Spinal cord (tissue), 10 donors: ENCODE results near the gene PTPN14. TPM values are rescaled to one million over a fixed set of nuclear protein-coding genes. Genes with fewer than 3 reads are reported as not detected.

Experiments used
- DNase-seq, 6 donors: peaks; one replicate each; pipeline versions ENCODE4 v3.0.0 to v3.0.0-alpha.2; 2013 to 2015; ENCODE audit warnings: low spot score in 6 of 6, low read depth in 4 of 6
- H3K27ac ChIP-seq: one replicate; pipeline ENCODE4 v1.5.1; 2013; ENCODE audit warnings: low read depth, low read length, control low read depth
- H3K27me3 ChIP-seq: one replicate; pipeline ENCODE4 v1.6.1; 2013; ENCODE audit warnings: low read length; ENCODE audit not compliant: control insufficient read depth, insufficient read depth
- H3K36me3 ChIP-seq: one replicate; pipeline ENCODE4 v1.6.1; 2013; ENCODE audit warnings: low read length; ENCODE audit not compliant: control insufficient read depth, insufficient read depth
- H3K4me1 ChIP-seq: one replicate; pipeline ENCODE4 v1.6.1; 2013; ENCODE audit warnings: low read length; ENCODE audit not compliant: control insufficient read depth, insufficient read depth
- H3K4me3 ChIP-seq: one replicate; pipeline ENCODE4 v1.5.1; 2013; ENCODE audit warnings: low read depth, low read length, control low read depth
- H3K9me3 ChIP-seq: one replicate; pipeline ENCODE4 v1.6.1; 2013; ENCODE audit warnings: low read length; ENCODE audit not compliant: control insufficient read depth, insufficient read depth
- WGBS: methylation state at CpG from one replicate; pipeline ENCODE4 v1.1.5; 2013; ENCODE audit warnings: missing lambda C conversion rate; ENCODE audit not compliant: insufficient coverage; 5-methylcytosine and 5-hydroxymethylcytosine counted together
- polyA plus RNA-seq, 2 donors: library from polyadenylated mRNA; unstranded; fragments of 120-200 nt; gene quantifications; one replicate each; pipeline ENCODE4 v1.2.1, GENCODE V29; 2013; ENCODE audit not compliant: insufficient read length in 2 of 2
- total RNA-seq, 2 donors: library from RNA; depleted of rRNA in 1 of 2; stranded (reverse); fragments of 120-200 nt in 1 of 2; fragments of >200 nt in 1 of 2; gene quantifications; one replicate each; pipeline versions ENCODE4 v1.2.3 to v1.2.4, GENCODE V29; 2013 to 2014
- donor health status: healthy.

The PTPN14 gene
- total and polyA plus RNA-seq, 4 donors = 9.0 to 18.3 (median 13.3) TPM

DNA sequence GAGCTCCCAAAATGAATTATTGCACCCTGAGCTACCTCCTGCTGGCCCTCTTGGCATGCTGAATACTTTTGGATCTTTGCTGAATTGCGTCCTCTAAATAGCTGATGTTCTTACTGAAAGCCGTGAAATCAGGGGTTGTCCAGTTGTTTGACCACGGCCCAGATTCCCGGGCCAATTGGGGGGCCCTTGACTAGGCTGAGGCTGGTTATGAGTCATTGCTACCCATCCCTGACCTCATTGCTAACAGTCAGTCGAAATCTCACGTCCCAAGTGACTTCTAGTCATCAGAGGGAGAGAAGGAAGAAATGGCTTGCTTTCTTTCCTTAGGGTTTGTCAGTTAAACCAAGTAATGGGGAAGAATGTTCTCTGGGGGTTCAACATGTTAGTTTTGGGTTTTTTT lies 233.0 kb downstream of the PTPN14 start:
- Histone ChIP-seq H3K36me3 (peaks cover 2% of the 10 kb centered on the region), H3K9me3 (no peaks in the 10 kb centered on the region), H3K27ac (no peak overlapping the region), H3K4me3 (no peak overlapping the region), H3K4me1 (peaks cover 4% of the 10 kb centered on the region), H3K27me3 (no peaks in the 10 kb centered on the region)
- no peak for DNase-seq
- WGBS = 26% methylated on average over 6 of the region's 6 CpGs

DNA sequence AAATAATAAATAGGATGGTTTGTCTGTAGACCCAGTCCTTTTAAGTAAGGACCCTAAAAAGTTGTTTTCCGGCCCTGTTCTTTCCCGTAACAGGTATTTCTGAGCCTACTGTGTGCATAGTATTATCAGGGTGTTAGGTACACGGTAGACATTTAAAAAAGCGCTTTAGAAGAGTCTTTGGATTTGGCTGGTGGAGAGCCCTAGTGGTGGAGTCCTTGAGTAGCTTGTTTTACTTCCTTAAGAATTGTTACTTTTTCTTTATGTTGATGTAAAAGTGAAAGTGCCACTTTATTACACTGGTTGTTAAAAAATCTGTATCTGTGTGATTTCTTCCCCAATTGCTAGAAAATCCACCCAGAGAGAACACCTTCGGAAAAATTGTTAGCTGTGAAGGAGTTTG lies 233.7 kb downstream of the PTPN14 start:
- Histone ChIP-seq H3K36me3 (peaks cover 2% of the 10 kb centered on the region), H3K27me3 (no peaks in the 10 kb centered on the region), H3K9me3 (no peaks in the 10 kb centered on the region), H3K27ac (no peak overlapping the region), H3K4me3 (peak overlapping the region; percentile 28), H3K4me1 (peaks cover 4% of the 10 kb centered on the region)
- WGBS = 50% methylated on average over 2 of the region's 5 CpGs
- no peak for DNase-seq

DNA sequence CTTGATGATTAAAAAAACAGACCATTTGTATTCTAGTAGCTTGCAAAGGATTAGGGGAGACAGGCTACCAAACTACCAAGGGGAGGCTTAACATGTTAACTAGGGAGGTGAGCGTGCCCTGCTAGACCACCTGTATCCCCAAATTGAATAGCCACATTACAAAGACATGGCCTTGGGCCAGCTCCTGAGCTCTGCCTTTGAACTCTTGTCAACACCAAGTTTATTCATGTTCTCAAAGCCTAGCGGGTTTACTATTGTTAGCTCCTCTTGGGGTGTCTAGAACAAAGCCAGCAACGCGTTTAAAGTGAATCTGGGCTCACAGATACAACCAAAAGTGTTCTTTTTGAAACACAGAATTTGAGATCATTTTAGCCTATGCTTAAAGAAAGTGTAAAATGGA lies 234.1 kb downstream of the PTPN14 start:
- 21% methylated on average over 3 of the region's 4 CpGs for whole genome bisulfite sequencing

DNA sequence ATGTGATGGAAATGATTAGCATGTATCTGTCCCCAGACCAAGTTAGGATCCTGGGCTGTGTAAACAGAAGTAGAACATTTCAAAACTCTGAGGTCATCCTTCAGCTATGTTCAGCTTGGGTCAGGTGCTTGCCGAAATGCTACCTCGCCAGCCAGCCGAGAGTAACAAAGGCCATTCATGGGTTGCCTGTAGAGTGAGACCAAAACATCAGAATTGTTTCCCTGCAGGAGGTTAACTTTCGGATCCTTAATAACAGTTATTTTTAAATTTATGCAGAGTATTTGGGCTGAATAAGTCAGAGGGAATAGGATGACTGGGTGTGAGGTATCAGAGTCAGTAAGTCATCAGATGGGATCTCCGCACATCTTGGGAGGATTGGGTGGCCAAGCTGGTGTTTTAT lies 234.8 kb downstream of the PTPN14 start:
- no peaks in the 10 kb centered on the region for H3K27me3 ChIP-seq
- H3K27ac ChIP-seq = no peak overlapping the region
- peaks cover 2% of the 10 kb centered on the region for H3K36me3 ChIP-seq
- no peaks in the 10 kb centered on the region for H3K9me3 ChIP-seq
- DNase-seq = no peak
- 90% methylated on average over 5 of the region's 5 CpGs for whole genome bisulfite sequencing
- H3K4me3 ChIP-seq = no peak overlapping the region
- H3K4me1 ChIP-seq = peaks cover 4% of the 10 kb centered on the region

More for the DNA sequence above, 234.1 kb downstream of the PTPN14 start:
- Histone ChIP-seq H3K4me1 (peaks cover 4% of the 10 kb centered on the region), H3K4me3 (no peak overlapping the region), H3K9me3 (no peaks in the 10 kb centered on the region), H3K27me3 (no peaks in the 10 kb centered on the region), H3K36me3 (peaks cover 2% of the 10 kb centered on the region), H3K27ac (no peak overlapping the region)
- no peak for DNase-seq

DNA sequence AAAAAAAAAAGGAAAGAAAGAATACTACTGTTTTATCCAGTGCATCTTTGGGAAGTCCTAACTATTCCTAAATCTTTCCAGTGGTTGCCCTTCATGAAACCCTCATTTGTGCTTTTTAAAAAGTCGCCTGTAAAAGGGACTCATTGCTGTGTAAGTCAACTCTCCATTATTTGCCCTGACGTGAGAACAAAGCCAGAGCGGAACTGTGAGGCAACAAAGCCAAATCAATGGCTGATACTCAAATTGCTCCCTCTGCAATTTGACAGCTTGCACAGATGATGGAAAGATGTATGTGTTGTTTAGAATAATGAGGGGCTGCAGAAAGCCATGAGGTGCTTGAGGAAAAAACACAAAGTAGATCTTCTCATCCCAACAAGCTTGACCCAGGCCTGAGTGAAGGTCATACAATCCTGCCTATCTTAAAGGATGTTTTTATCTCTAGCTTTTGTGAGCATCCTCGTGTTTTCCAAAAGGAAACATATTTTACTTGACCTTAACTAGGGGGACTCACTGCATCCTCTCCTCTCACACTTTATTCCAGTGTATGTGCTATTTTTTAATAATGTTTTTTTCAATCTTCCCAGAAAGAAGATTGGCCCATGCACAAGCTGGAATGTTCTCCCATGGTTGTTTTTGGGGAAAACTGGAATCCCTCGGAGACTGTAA lies 237.1 kb downstream of the PTPN14 start:
- no peak overlapping the region for H3K27ac ChIP-seq

DNA sequence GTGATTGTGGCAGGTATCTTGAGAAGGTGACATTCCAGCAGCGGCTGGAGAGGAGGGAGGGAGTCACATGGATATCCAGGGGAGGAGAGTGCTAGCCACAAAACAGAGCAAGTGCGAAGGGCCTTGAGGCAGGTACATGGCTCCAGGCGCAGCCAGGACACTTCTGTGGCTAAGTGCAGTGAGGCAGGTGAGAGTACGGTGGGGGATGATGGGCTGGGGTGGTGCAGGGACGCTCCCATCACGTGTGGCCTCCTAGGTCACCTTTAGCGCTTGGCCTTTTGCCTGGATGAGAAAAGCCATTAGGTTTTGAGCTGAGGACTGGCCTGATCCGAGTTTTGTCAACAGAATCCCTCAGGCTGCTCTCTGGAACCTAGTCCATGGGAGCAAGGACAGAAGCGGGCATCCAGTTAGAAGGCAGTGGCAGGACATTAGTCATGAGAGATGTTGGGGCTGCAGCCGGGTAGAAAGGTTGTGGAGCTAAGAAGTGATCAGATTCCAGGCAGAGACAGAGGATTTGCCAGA lies 238.8 kb downstream of the PTPN14 start:
- DNase-seq = no peak
- Histone ChIP-seq H3K36me3 (no peaks in the 10 kb centered on the region), H3K9me3 (no peaks in the 10 kb centered on the region), H3K4me1 (no peaks in the 10 kb centered on the region), H3K27me3 (no peaks in the 10 kb centered on the region), H3K27ac (no peak overlapping the region), H3K4me3 (no peak overlapping the region)
- WGBS = 85% methylated on average over 10 of the region's 10 CpGs

More for the DNA sequence above, 237.1 kb downstream of the PTPN14 start:
- 34% methylated on average over 4 of the region's 5 CpGs for WGBS
- no peaks in the 10 kb centered on the region for H3K27me3 ChIP-seq
- H3K9me3 ChIP-seq = no peaks in the 10 kb centered on the region
- DNase-seq = no peak
- no peak overlapping the region for H3K4me3 ChIP-seq
- H3K4me1 ChIP-seq = peaks cover 4% of the 10 kb centered on the region
- peaks cover 2% of the 10 kb centered on the region for H3K36me3 ChIP-seq

DNA sequence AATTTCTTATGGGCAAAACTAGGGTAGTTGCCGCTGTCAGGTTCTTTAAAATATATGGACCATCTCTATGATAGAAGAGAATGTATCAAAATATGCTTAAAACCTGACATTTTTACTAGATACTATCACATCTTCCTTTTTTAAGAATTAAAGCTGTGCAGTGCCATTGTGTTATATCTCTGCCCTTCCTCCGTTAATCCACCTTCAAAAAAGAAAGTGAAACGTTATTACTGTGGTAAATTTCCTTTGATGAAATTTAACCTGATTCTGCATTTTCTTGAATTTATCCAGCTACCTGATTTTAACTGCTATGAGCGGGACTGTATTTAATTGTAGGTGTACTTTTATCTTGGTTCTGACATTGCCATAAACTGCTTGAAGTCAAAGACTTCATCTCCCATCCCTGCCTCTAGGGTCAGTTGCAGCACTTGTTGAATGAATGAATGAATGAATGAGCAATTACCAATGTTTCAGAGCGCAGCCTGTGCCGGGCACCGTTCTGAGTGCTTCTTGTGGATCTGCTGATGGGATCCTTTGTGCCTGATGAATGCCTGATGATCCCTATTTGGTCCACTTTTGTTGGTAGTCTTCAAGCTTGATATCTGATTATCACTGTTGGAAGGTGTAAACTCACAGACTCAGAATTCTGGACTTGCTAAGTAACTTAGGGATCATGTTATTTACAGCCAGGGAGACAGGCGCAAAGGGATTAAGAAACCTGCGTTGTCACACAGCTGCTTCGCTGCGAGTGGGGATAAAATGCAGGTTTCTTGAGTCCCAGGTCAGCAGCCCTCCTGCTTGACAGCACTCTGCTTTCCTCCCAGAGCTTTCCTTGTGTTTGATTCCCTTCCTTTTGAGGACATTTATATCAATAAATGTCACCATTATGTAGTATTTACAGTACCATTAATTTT lies 240.4 kb downstream of the PTPN14 start:
- no peak for DNase-seq
- H3K9me3 ChIP-seq = no peaks in the 10 kb centered on the region
- no peaks in the 10 kb centered on the region for H3K36me3 ChIP-seq
- no peaks in the 10 kb centered on the region for H3K4me1 ChIP-seq
- no peaks in the 10 kb centered on the region for H3K27me3 ChIP-seq
- H3K27ac ChIP-seq = no peak overlapping the region
- 65% methylated on average over 5 of the region's 11 CpGs for WGBS
- H3K4me3 ChIP-seq = no peak overlapping the region

DNA sequence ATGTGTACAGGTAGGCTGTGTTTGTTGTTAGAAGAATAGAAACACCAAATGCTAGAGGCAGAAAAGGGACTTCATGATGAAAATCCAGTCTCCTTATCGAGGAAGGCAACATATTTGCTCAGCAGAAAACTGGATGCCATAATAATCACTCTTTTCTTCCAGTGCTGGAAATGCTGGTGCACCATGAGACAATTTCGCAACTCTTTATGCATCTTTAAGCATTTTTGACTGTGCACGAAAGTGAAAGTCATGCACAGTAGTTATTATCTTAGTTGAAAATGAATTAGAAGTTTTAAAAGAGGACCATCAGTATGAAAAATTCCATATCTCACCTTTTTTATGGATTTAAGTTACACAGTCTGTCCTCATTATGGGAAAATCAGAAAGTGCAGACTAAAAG lies 241.4 kb downstream of the PTPN14 start:
- Histone ChIP-seq H3K9me3 (no peaks in the 10 kb centered on the region), H3K27ac (no peak overlapping the region), H3K27me3 (no peaks in the 10 kb centered on the region), H3K36me3 (no peaks in the 10 kb centered on the region), H3K4me3 (no peak overlapping the region), H3K4me1 (no peaks in the 10 kb centered on the region)
- no peak for DNase-seq
- 40% methylated on average over 1 of the region's 3 CpGs for WGBS

DNA sequence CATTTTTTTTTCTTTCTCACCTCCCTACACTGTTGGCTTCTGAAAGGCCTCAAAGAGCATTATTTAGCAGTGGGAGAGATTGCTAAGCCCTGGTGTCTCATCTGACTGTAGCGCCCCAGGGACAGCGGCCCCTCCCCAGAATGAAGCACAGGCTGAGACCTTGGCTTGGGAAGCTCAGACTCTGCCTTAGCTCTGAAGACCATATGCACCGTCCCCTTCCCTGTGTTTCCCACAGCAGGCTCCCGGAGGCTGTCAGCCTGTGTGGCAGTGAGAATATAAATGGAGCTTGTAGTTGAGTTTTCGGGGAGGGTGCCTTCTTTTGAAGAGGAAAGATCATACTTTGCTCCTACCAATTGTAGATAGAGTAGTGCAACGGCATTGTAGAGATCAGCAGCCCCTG lies 245.1 kb downstream of the PTPN14 start:
- 65% methylated on average over 4 of the region's 6 CpGs for WGBS
- DNase-seq = no peak
- no peaks in the 10 kb centered on the region for H3K36me3 ChIP-seq
- no peak overlapping the region for H3K27ac ChIP-seq
- no peaks in the 10 kb centered on the region for H3K27me3 ChIP-seq
- H3K9me3 ChIP-seq = no peaks in the 10 kb centered on the region
- H3K4me1 ChIP-seq = no peaks in the 10 kb centered on the region
- H3K4me3 ChIP-seq = no peak overlapping the region
